DND-41 (cell line): ENCODE measurements around the gene MYCT1.
"Not testable (repeated sequence)": the region's sequence is repeated elsewhere in the genome, so short reads cannot be mapped to it uniquely, and the experiment has no call there.

Experiments
- ATAC-seq: fragments of 200-7000 bp; cut with Tn5 transposase; 3 replicates; pipeline ENCODE4 v1.9.1; 2021; ENCODE audit warnings: low read depth; ENCODE audit not compliant: insufficient read depth
- DNase-seq: peaks from one replicate; pipeline ENCODE4 v3.0.0-alpha.2; 2020
- H2AFZ ChIP-seq: 2 replicates; pipeline ENCODE4 v1.6.0; 2012; ENCODE audit warnings: low read depth, low read length
- H3K27ac ChIP-seq: 2 replicates; pipeline ENCODE4 v1.5.1; 2012; ENCODE audit warnings: low read length, inconsistent platforms
- H3K27me3 ChIP-seq: fragments of 200-600 bp; sonication (generic); 2 replicates; pipeline ENCODE4 v1.6.0; 2012; ENCODE audit warnings: low read length, mild to moderate bottlenecking, inconsistent platforms; ENCODE audit not compliant: insufficient read depth, poor library complexity
- H3K36me3 ChIP-seq: 2 replicates; pipeline ENCODE4 v1.5.1; 2012; ENCODE audit warnings: low read length, inconsistent platforms; ENCODE audit not compliant: insufficient read depth
- H3K4me1 ChIP-seq: 2 replicates; pipeline ENCODE4 v1.5.1; 2012; ENCODE audit warnings: mild to moderate bottlenecking, low read length; ENCODE audit not compliant: insufficient read depth
- H3K4me2 ChIP-seq: 2 replicates; pipeline ENCODE4 v1.6.0; 2012; ENCODE audit warnings: mild to moderate bottlenecking, moderate library complexity, low read length, inconsistent platforms; ENCODE audit not compliant: insufficient read depth
- H3K4me3 ChIP-seq, 2 experiments: fragments of 200-600 bp in 1 of 2; shearing (Covaris generic) in 1 of 2; 2 replicates each; pipeline ENCODE4 v1.5.1; 2012 to 2016; ENCODE audit warnings: inconsistent platforms in 2 of 2, low read length in 2 of 2, mild to moderate bottlenecking in 2 of 2, low read depth in 1 of 2, moderate library complexity in 1 of 2
- H3K79me2 ChIP-seq: 2 replicates; pipeline ENCODE4 v1.6.0; 2012; ENCODE audit warnings: low read length, inconsistent platforms; ENCODE audit not compliant: insufficient read depth
- H3K9ac ChIP-seq: 2 replicates; pipeline ENCODE4 v1.6.0; 2012; ENCODE audit warnings: low read depth, mild to moderate bottlenecking, inconsistent platforms, low read length, moderate library complexity
- H3K9me3 ChIP-seq: 2 replicates; pipeline ENCODE4 v1.5.1; 2012; ENCODE audit warnings: low read length, moderate library complexity, mild to moderate bottlenecking, inconsistent platforms; ENCODE audit not compliant: insufficient read depth, severe bottlenecking
- H4K20me1 ChIP-seq: 2 replicates; pipeline ENCODE4 v1.6.0; 2012; ENCODE audit warnings: low read length; ENCODE audit not compliant: insufficient read depth
- CTCF ChIP-seq: IDR thresholded peaks from 2 replicates; pipeline ENCODE4 v1.5.1; 2012; ENCODE audit warnings: borderline replicate concordance, low read length, moderate library complexity, mild to moderate bottlenecking; ENCODE audit not compliant: poor library complexity, severe bottlenecking; ENCODE audit errors: extremely low read depth
- EZH2 ChIP-seq: IDR thresholded peaks from 3 replicates; pipeline ENCODE4 v1.6.1; 2012; ENCODE audit warnings: borderline replicate concordance, low read depth, mild to moderate bottlenecking, moderate library complexity, low read length, inconsistent platforms; ENCODE audit not compliant: severe bottlenecking

MYCT1 gene

GRCh38 chr6:152680151-152680550 lies 17.5 kb upstream of the MYCT1 start:
- Histone ChIP-seq H3K79me2 (no peaks in the 10 kb centered on the region), H3K27me3 (no peaks in the 10 kb centered on the region), H3K4me2 (no peak overlapping the region), H3K27ac (no peak overlapping the region), H4K20me1 (no peaks in the 10 kb centered on the region), H2AFZ (no peak overlapping the region), H3K4me3 (no peak overlapping the region), H3K9ac (no peak overlapping the region), H3K9me3 (no peaks in the 10 kb centered on the region), H3K36me3 (no peaks in the 10 kb centered on the region), H3K4me1 (no peaks in the 10 kb centered on the region)
- TF ChIP-seq CTCF (no peak), EZH2 (no peak)
- ATAC-seq = no peak
- DNase-seq = no peak

- no peak for DNase-seq
- Histone ChIP-seq H3K4me2 (no peak overlapping the region), H3K79me2 (no peaks in the 10 kb centered on the region), H3K4me1 (no peaks in the 10 kb centered on the region), H3K27ac (no peak overlapping the region), H4K20me1 (no peaks in the 10 kb centered on the region), H2AFZ (no peak overlapping the region), H3K36me3 (no peaks in the 10 kb centered on the region), H3K27me3 (no peaks in the 10 kb centered on the region), H3K9ac (no peak overlapping the region), H3K4me3 (no peak overlapping the region), H3K9me3 (no peaks in the 10 kb centered on the region)
- TF ChIP-seq EZH2 (no peak), CTCF (no peak)
- ATAC-seq = no peak
Observed at GRCh38 chr6:152680879-152681517, 16.7 kb upstream of the MYCT1 start.

- H3K9me3 ChIP-seq = no peaks in the 10 kb centered on the region
- H4K20me1 ChIP-seq = no peaks in the 10 kb centered on the region
- H3K36me3 ChIP-seq = no peaks in the 10 kb centered on the region
- ATAC-seq (no peak), DNase-seq (no peak)
- H3K9ac ChIP-seq = no peak overlapping the region
- H3K4me1 ChIP-seq = no peaks in the 10 kb centered on the region
- no peak for TF ChIP-seq EZH2
- TF ChIP-seq CTCF = no peak
- H3K4me2 ChIP-seq = no peak overlapping the region
- H3K27ac ChIP-seq = no peak overlapping the region
- H3K79me2 ChIP-seq = no peaks in the 10 kb centered on the region
- no peaks in the 10 kb centered on the region for H3K27me3 ChIP-seq
- no peak overlapping the region for H3K4me3 ChIP-seq
- no peak overlapping the region for H2AFZ ChIP-seq
Observed at GRCh38 chr6:152682141-152682540, 15.6 kb upstream of the MYCT1 start.

GRCh38 chr6:152682935-152683334 lies 14.8 kb upstream of the MYCT1 start:
- H3K9ac ChIP-seq, H3K4me2 ChIP-seq, H3K27ac ChIP-seq, H3K4me1 ChIP-seq, H3K27me3 ChIP-seq, H3K36me3 ChIP-seq, H3K4me3 ChIP-seq, H2AFZ ChIP-seq, H4K20me1 ChIP-seq, H3K79me2 ChIP-seq, ATAC-seq, DNase-seq, H3K9me3 ChIP-seq: not testable (repeated sequence)
